ENCODE data around the gene DNM2. TPM values are rescaled to one million over a fixed set of nuclear protein-coding genes. Genes with fewer than 3 reads are reported as not detected.

DNM2 gene
- total and polyA plus RNA-seq, 2 experiments from 2014 or later = 47.2 to 60.5 TPM

DNA sequence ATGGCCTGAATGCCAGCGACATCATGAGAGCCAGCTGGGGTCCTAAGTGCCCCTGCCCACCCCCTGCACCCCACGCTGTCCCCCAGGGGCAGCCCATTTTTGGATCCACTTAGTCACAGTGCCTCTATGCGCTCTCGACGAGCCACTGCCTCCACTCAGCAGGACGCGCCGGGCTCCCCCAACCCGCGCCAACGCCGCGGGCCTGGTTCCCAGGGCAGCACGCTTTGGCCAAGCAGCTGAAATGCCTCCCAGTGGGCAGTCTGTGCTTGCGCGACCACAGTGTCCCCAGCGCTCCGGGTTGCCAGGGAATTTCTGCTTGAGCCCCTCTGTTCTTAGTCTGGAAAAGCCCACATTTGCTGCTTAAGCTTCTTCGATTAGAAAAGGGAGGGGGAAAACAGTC is 78.8 kb downstream of the DNM2 start:
- H3K4me1 ChIP-seq (ENCODE audit: insufficient read depth) = no peaks in the 10 kb centered on the region
- H3K9ac ChIP-seq = no peak overlapping the region
- H3K79me2 ChIP-seq (ENCODE audit: insufficient read depth) = no peaks in the 10 kb centered on the region
- no peak overlapping the region for H2AFZ ChIP-seq
- H4K20me1 ChIP-seq (ENCODE audit: insufficient read depth) = no peaks in the 10 kb centered on the region
- H3K9me2 ChIP-seq (ENCODE audit: insufficient read depth) = no peaks in the 10 kb centered on the region
- no peaks in the 10 kb centered on the region for H3F3A ChIP-seq (ENCODE audit: insufficient read depth)
- H3K4me2 ChIP-seq (ENCODE audit: unreplicated experiment) = no peak overlapping the region
- no peak overlapping the region for H3K4me3 ChIP-seq
- in situ Hi-C loops (cut with MboI) = no loop called here
- TF ChIP-seq EZH2phosphoT487 (IDR thresholded peaks at IDR 0.05; ENCODE audit: insufficient read depth, low read depth) (no peak), EZH2 (IDR thresholded peaks at IDR 0.05; ENCODE audit: insufficient read depth, poor library complexity, severe bottlenecking) (no peak)
- H3K9me3 ChIP-seq (ENCODE audit: low read depth) = no peaks in the 10 kb centered on the region
- H3K27me3 ChIP-seq (replicated peaks; ENCODE audit: insufficient read depth) = no peaks in the 10 kb centered on the region
- H3K27ac ChIP-seq = no peak overlapping the region
- DNase-seq = no peak
- H3K36me3 ChIP-seq (ENCODE audit: low read depth) = 0 out of 2 replicates have a peak, but pooled peaks cover 20% of the 10 kb centered on the region
- WGBS, 2 experiments (ENCODE audit: low coverage in 1 of 2, low lambda C conversion rate in 2 of 2, missing lambda C conversion rate in 2 of 2) = 87 to 90% methylated on average over 17 to 19 of the region's 19 CpGs

DNA sequence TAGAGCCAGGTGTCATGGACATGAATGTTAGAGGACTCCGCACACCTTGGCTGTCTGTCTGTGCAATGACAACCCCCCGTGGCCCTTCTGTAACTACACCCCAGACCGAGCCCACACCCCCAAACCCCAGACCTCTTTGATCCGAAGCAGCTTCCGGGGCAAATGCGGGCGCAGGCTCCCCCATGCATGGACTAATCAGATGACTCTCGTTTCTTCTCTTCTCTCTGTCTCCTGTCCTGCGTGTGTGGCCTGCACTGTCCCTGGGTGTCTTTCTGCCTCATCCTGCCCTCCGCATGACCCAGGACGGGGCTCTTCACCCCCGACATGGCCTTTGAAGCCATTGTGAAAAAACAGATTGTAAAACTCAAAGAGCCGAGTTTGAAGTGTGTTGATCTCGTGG is 79.2 kb downstream of the DNM2 start:
- Histone ChIP-seq H3K79me2 (ENCODE audit: insufficient read depth) (no peaks in the 10 kb centered on the region), H2AFZ (no peak overlapping the region), H3K9me3 (ENCODE audit: low read depth) (no peaks in the 10 kb centered on the region), H3K4me3 (no peak overlapping the region), H3F3A (ENCODE audit: insufficient read depth) (no peaks in the 10 kb centered on the region), H3K36me3 (ENCODE audit: low read depth) (0 out of 2 replicates have a peak, but pooled peaks cover 18% of the 10 kb centered on the region), H3K27ac (no peak overlapping the region), H3K27me3 (replicated peaks; ENCODE audit: insufficient read depth) (no peaks in the 10 kb centered on the region), H3K4me1 (ENCODE audit: insufficient read depth) (no peaks in the 10 kb centered on the region), H3K9ac (no peak overlapping the region), H3K9me2 (ENCODE audit: insufficient read depth) (no peaks in the 10 kb centered on the region), H3K4me2 (ENCODE audit: unreplicated experiment) (no peak overlapping the region), H4K20me1 (ENCODE audit: insufficient read depth) (no peaks in the 10 kb centered on the region)
- no peak for DNase-seq
- TF ChIP-seq EZH2phosphoT487 (IDR thresholded peaks at IDR 0.05; ENCODE audit: insufficient read depth, low read depth) = no peak
- no peak for TF ChIP-seq EZH2 (IDR thresholded peaks at IDR 0.05; ENCODE audit: insufficient read depth, poor library complexity, severe bottlenecking)
- in situ Hi-C loops (cut with MboI) = no loop called here
- WGBS, 2 experiments (ENCODE audit: low coverage in 1 of 2, low lambda C conversion rate in 2 of 2, missing lambda C conversion rate in 2 of 2) = 89 to 91% methylated on average over 14 of the region's 14 CpGs

DNA sequence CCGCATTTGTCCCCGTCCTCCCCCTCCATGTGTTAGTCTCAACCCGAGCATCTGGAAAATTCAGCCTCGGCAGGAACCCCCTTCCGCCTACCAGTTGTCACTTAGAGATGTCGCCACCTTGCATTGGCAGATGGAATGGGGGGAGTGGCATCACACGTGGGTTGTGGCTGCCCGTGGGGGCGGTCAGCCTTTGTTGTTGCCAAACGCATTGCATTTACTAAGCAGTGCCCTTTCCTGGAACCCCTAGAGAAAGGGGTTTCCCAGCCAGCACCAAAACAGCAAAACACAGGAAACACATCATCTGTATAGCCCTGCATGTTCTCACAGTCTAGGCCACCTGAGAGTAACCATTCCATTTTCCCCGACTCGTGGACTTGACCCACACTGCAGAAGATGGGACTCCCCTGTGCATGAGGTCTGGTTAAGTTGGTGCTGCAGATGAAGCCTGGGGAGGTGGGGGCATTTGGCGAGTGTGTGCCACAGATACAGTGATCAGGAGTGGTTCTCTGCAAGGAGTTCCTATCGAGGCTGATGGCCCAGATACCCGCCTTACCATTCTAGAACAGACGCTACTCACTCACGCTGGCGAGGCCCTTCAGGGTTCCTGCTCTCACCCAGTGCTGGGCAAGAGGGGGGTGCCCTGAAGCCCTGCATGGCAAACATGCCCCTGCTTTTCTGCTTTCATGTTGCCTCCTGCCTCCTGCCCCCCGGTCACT is 79.8 kb downstream of the DNM2 start:
- H3K36me3 ChIP-seq (ENCODE audit: low read depth) = 0 out of 2 replicates have a peak, but pooled peaks cover 15% of the 10 kb centered on the region
- in situ Hi-C loops (cut with MboI) = no loop called here

DNA sequence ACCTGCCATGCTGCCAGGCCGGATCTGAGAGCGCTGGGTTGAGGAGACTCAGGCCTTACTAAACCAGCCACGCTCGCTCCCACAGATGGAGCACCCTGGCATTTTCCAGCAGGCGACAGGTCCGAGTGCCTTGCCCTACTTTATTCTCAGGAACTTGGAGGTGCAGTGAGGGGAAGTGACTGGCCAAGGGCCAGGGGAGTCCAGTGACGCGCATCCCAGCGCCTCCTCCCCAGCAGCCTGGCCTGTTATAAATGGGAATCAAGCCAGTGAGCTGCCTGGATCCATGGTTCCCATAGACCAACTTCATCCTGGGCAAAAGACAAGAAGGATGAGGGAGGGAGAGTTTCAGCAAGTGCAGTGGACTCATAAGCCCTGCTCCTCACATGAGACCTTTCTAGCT is 82.6 kb downstream of the DNM2 start:
- DNase-seq = no peak
- WGBS, 2 experiments (ENCODE audit: low coverage in 1 of 2, low lambda C conversion rate in 2 of 2, missing lambda C conversion rate in 2 of 2) = 86% methylated on average over 9 of the region's 9 CpGs
- H3K4me3 ChIP-seq = no peak overlapping the region
- H3K4me2 ChIP-seq (ENCODE audit: unreplicated experiment) = no peak overlapping the region
- H3K9me2 ChIP-seq (ENCODE audit: insufficient read depth) = no peaks in the 10 kb centered on the region
- H3K79me2 ChIP-seq (ENCODE audit: insufficient read depth) = no peaks in the 10 kb centered on the region
- in situ Hi-C loops (cut with MboI) = no loop called here
- no peak overlapping the region for H3K27ac ChIP-seq
- no peaks in the 10 kb centered on the region for H4K20me1 ChIP-seq (ENCODE audit: insufficient read depth)
- H3K9ac ChIP-seq = no peak overlapping the region
- no peak overlapping the region for H2AFZ ChIP-seq
- H3K36me3 ChIP-seq (ENCODE audit: low read depth) = peaks cover 10% of the 10 kb centered on the region; the same call in 1 of the 2 replicates
- no peaks in the 10 kb centered on the region for H3F3A ChIP-seq (ENCODE audit: insufficient read depth)
- no peaks in the 10 kb centered on the region for H3K27me3 ChIP-seq (replicated peaks; ENCODE audit: insufficient read depth)
- H3K4me1 ChIP-seq (ENCODE audit: insufficient read depth) = no peaks in the 10 kb centered on the region
- no peak for TF ChIP-seq EZH2 (IDR thresholded peaks at IDR 0.05; ENCODE audit: insufficient read depth, poor library complexity, severe bottlenecking)
- no peaks in the 10 kb centered on the region for H3K9me3 ChIP-seq (ENCODE audit: low read depth)

More for the DNA sequence above, 79.8 kb downstream of the DNM2 start:
- Histone ChIP-seq H3K4me1 (ENCODE audit: insufficient read depth) (no peaks in the 10 kb centered on the region), H3K79me2 (ENCODE audit: insufficient read depth) (no peaks in the 10 kb centered on the region), H3K9me2 (ENCODE audit: insufficient read depth) (no peaks in the 10 kb centered on the region), H2AFZ (no peak overlapping the region), H3K4me2 (ENCODE audit: unreplicated experiment) (no peak overlapping the region), H3F3A (ENCODE audit: insufficient read depth) (no peaks in the 10 kb centered on the region), H3K27me3 (replicated peaks; ENCODE audit: insufficient read depth) (no peaks in the 10 kb centered on the region), H3K9ac (no peak overlapping the region), H3K9me3 (ENCODE audit: low read depth) (no peaks in the 10 kb centered on the region), H4K20me1 (ENCODE audit: insufficient read depth) (no peaks in the 10 kb centered on the region), H3K27ac (no peak overlapping the region), H3K4me3 (no peak overlapping the region)
- WGBS, 2 experiments (ENCODE audit: low coverage in 1 of 2, low lambda C conversion rate in 2 of 2, missing lambda C conversion rate in 2 of 2) = 68 to 73% methylated on average over 19 of the region's 19 CpGs
- TF ChIP-seq EZH2 (IDR thresholded peaks at IDR 0.05; ENCODE audit: insufficient read depth, poor library complexity, severe bottlenecking) (no peak), EZH2phosphoT487 (IDR thresholded peaks at IDR 0.05; ENCODE audit: insufficient read depth, low read depth) (no peak)
- DNase-seq = no peak
